Measurements from ENCODE around the gene DIPK1B. TPM values are rescaled to one million over a fixed set of nuclear protein-coding genes. Genes with fewer than 3 reads are reported as not detected.

DIPK1B gene
- total and polyA plus RNA-seq, 11 donors, result 14.4 to 46.3 (median 19.8) TPM

DNA sequence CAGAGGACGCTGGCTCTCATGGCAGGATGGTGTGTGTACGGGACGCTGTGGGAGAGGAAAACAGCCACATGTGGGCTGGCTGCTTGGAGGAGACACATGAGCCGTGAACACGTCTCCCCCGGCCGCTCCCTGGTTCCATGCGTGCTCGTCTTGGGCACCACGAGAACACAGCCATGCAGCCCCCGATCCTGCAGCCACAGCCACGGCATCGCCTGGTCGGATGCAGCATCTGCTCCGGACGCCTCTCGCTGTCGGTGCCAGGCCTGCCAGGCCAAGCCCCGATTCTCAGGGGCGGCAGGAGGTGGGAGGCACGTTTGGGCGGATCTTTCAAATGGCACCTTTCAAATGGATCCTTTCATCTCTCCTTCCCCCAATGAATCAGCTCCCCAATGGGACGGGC, 27.1 kb downstream of the DIPK1B start:
- Histone ChIP-seq H3K4me1 (peaks cover 0 to 36% (median 15%) of the 10 kb centered on the region in 12 donors), H3K9me3 (no peaks in the 10 kb centered on the region), H3K27me3 (peaks cover 0 to 19% (median 0%) of the 10 kb centered on the region in 9 donors), H3K36me3 (no peaks in the 10 kb centered on the region), H3K27ac (no peak overlapping the region), H3K4me3 (no peak overlapping the region)
- 88 to 91% (median 89%) methylated on average over 18 to 23 of the region's 23 CpGs for WGBS, 4 donors
- DNase-seq (no peak), ATAC-seq (no peak)
- intact Hi-C loops (cut with DNase I), result no loop called here
- TF ChIP-seq, protein P1, sequence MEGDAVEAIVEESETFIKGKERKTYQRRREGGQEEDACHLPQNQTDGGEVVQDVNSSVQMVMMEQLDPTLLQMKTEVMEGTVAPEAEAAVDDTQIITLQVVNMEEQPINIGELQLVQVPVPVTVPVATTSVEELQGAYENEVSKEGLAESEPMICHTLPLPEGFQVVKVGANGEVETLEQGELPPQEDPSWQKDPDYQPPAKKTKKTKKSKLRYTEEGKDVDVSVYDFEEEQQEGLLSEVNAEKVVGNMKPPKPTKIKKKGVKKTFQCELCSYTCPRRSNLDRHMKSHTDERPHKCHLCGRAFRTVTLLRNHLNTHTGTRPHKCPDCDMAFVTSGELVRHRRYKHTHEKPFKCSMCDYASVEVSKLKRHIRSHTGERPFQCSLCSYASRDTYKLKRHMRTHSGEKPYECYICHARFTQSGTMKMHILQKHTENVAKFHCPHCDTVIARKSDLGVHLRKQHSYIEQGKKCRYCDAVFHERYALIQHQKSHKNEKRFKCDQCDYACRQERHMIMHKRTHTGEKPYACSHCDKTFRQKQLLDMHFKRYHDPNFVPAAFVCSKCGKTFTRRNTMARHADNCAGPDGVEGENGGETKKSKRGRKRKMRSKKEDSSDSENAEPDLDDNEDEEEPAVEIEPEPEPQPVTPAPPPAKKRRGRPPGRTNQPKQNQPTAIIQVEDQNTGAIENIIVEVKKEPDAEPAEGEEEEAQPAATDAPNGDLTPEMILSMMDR (IDR thresholded peaks at IDR 0.05), result no peak
- TF ChIP-seq POLR2A (IDR thresholded peaks at IDR 0.05), result no peak

DNA sequence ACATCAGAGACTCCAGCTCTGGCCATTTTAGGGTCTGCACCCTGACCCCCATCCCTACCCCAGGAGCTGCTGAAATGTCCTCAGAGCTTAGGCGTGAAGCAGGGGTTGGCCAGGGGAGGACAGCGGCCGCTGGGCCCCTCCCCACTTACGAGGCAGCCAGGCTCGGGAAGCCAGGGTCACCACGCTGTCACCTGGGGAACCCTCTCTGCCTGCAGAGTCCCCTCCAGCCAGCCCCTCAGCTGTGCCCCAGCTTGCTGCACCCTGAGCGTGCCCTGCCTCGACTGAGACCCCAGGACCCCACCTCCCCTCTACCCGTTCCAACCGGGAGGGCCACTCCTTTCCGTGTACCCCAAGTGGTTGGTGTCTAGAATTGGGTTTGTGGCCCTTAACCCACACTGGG, 27.7 kb downstream of the DIPK1B start:
- H3K27me3 ChIP-seq, result peaks cover 0 to 19% (median 0%) of the 10 kb centered on the region in 9 donors
- no peak overlapping the region for H3K4me3 ChIP-seq
- H3K9me3 ChIP-seq, result no peaks in the 10 kb centered on the region
- H3K27ac ChIP-seq, result no peak overlapping the region
- TF ChIP-seq, protein P1 (IDR thresholded peaks at IDR 0.05), result no peak
- TF ChIP-seq POLR2A (IDR thresholded peaks at IDR 0.05), result no peak
- no peaks in the 10 kb centered on the region for H3K36me3 ChIP-seq
- ATAC-seq (no peak), DNase-seq (no peak)
- intact Hi-C loops (cut with DNase I), result no loop called here
- WGBS, 4 donors, result 90 to 94% (median 92%) methylated on average over 11 of the region's 11 CpGs
- H3K4me1 ChIP-seq, result peaks cover 0 to 36% (median 15%) of the 10 kb centered on the region in 12 donors

DNA sequence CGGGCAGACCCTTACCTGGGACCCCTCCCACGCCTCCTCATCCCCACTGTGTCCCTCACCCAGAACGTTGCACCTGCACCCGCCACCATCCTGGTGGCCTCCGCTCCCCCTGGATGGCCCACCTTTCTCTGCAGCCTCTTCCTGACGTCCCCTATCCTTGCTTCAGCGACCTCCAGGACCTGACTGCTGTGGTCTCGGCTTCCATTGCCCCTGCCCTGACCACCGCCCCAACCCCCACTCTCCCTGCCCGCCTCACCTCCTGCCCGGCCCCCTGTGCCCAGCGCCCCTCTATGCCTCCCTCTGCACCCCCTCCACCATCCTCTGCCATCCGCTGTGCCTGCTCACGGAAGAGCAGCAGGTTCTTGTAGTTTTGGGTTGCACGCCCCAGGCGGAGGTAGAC, 28.1 kb downstream of the DIPK1B start:
- DNase-seq, result no peak
- Histone ChIP-seq H3K4me3 (no peak overlapping the region), H3K36me3 (no peaks in the 10 kb centered on the region), H3K9me3 (no peaks in the 10 kb centered on the region), H3K4me1 (peaks cover 0 to 36% (median 15%) of the 10 kb centered on the region in 12 donors), H3K27ac (peak overlapping the region in 1 of 12 donors; percentile 62), H3K27me3 (peaks cover 0 to 19% (median 0%) of the 10 kb centered on the region in 9 donors)
- no peak for ATAC-seq
- WGBS, 4 donors, result 89 to 93% (median 92%) methylated on average over 16 of the region's 16 CpGs
- no peak for TF ChIP-seq POLR2A (IDR thresholded peaks at IDR 0.05)
- TF ChIP-seq, protein P1 (IDR thresholded peaks at IDR 0.05), result no peak
- intact Hi-C loops (cut with DNase I), result no loop called here

DNA sequence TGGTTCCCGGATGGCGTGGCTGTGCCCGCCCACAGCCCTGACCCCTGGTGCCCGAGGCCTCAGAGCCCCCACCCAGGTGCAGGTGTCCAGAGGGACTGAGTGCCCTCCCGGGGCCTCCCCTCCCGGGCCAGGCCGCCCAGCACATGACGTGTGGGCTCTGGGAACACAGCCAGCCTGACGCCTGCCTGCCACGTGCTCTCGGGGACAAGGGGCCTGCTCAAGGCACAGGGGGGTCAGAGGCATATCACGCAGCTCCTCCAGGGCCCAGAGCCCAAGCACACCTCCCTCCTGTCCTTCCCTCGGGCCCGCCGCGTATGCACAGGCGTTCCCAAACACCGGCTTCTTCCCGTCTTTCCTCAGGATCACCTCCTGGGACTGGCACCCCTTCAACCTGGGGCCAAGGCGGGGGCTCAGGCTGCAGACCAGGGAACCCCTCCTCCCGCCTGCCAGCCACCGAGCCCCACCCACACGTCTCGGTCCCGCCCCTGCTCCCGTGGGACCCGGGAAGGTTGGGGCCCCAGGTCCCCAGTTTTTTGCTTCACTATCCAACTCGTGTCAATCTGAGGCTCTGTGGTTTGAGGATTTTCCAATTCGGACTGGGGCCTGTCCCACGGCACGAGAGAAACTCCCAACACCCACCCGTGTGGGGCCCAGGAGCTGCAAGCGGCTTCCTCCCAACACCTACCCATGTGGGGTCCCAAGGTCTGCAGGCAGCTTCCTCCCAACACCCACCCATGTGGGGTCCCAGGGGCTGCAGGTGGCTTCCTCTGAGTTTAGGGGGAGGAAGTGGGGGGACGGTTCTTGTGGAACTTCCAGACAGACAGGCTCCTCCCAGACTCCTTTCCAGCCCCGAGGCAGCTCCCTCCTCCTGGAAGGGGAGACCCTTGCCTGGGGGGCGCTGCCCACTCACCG, 28.9 kb downstream of the DIPK1B start:
- DNase-seq, result peak in 4 of 5 donors; percentile 62 to 77 (median 64)
- H3K9me3 ChIP-seq, result no peaks in the 10 kb centered on the region
- H3K36me3 ChIP-seq, result no peaks in the 10 kb centered on the region
- 21 to 34% (median 23%) methylated on average over 21 to 37 of the region's 37 CpGs for WGBS, 4 donors
- H3K4me3 ChIP-seq, result peak overlapping the region in 10 of 12 donors; percentile 2 to 55 (median 18)
- ATAC-seq, result peak; percentile 62 to 77 (median 66)
- H3K4me1 ChIP-seq, result peaks cover 0 to 36% (median 15%) of the 10 kb centered on the region in 12 donors
- TF ChIP-seq, protein P1 (IDR thresholded peaks at IDR 0.05), result no peak
- TF ChIP-seq POLR2A (IDR thresholded peaks at IDR 0.05), result no peak
- intact Hi-C loops (cut with DNase I), result no loop called here
- peaks cover 0 to 19% (median 0%) of the 10 kb centered on the region in 9 donors for H3K27me3 ChIP-seq
- H3K27ac ChIP-seq, result peak overlapping the region in 6 of 12 donors; percentile 4 to 62 (median 36)
